Neural cell (in vitro differentiated cells): ENCODE measurements around the gene ORM1. TPM values are rescaled to one million over a fixed set of nuclear protein-coding genes. Genes with fewer than 3 reads are reported as not detected.

ENCODE experiments used
- H2AFZ ChIP-seq: fragments of 200-600, 300-800 bp; sonication (generic), shearing (Covaris generic); 2 replicates; pipeline ENCODE4 v1.6.0; 2014; ENCODE audit warnings: low read depth, mild to moderate bottlenecking, antibody characterized with exemption, low read length, moderate library complexity
- H3F3A ChIP-seq: fragments of 200-600 bp; shearing (Covaris generic); 2 replicates; pipeline ENCODE4 v1.6.1; 2016; ENCODE audit warnings: mild to moderate bottlenecking, moderate library complexity, mixed read lengths, antibody characterized with exemption, low read length; ENCODE audit not compliant: insufficient read depth, poor library complexity, severe bottlenecking
- H3K27ac ChIP-seq: fragments of 200-600, 300-800 bp; sonication (generic), shearing (Covaris generic); 2 replicates; pipeline ENCODE4 v1.5.1; 2014; ENCODE audit warnings: mild to moderate bottlenecking, low read length, moderate library complexity
- H3K27me3 ChIP-seq: fragments of 300-800, 200-600 bp; sonication (generic), shearing (Covaris generic); 2 replicates; pipeline ENCODE4 v1.6.0; 2014; ENCODE audit warnings: mild to moderate bottlenecking, low read depth, low read length, moderate library complexity; ENCODE audit not compliant: insufficient read depth
- H3K36me3 ChIP-seq: fragments of 300-800, 200-600 bp; sonication (generic), shearing (Covaris generic); 2 replicates; pipeline ENCODE4 v1.5.1; 2014; ENCODE audit warnings: mild to moderate bottlenecking, antibody characterized with exemption, low read length, moderate library complexity; ENCODE audit not compliant: insufficient read depth
- H3K4me2 ChIP-seq: fragments of 300-800, 200-600 bp; sonication (generic), shearing (Covaris generic); 2 replicates; pipeline ENCODE4 v1.6.0; 2014; ENCODE audit warnings: mild to moderate bottlenecking, low read length
- H3K4me3 ChIP-seq: fragments of 300-800, 200-600 bp; sonication (generic), shearing (Covaris generic); 2 replicates; pipeline ENCODE4 v1.5.1; 2014; ENCODE audit warnings: mild to moderate bottlenecking, low read length, moderate library complexity
- H3K79me2 ChIP-seq: fragments of 200-600 bp; shearing (Covaris generic); replicated peaks from 2 replicates; pipeline ENCODE4 v1.6.0; 2014; ENCODE audit warnings: mild to moderate bottlenecking, low read length, moderate library complexity; ENCODE audit not compliant: insufficient read depth
- H3K9ac ChIP-seq: fragments of 300-800, 200-600 bp; sonication (generic), shearing (Covaris generic); 2 replicates; pipeline ENCODE4 v1.6.1; 2016; ENCODE audit warnings: mild to moderate bottlenecking, low read length, mixed read lengths
- H3K9me2 ChIP-seq: fragments of 200-600 bp; shearing (Covaris generic); 2 replicates; pipeline ENCODE4 v1.6.1; 2016; ENCODE audit warnings: mild to moderate bottlenecking, low read length, mixed read lengths; ENCODE audit not compliant: insufficient read depth
- H3K9me3 ChIP-seq: fragments of 200-600, 300-800 bp; sonication (generic), shearing (Covaris generic); 2 replicates; pipeline ENCODE4 v1.6.1; 2016; ENCODE audit warnings: mild to moderate bottlenecking, mixed run types, low read length, moderate library complexity, mixed read lengths
- H4K20me1 ChIP-seq: fragments of 200-600 bp; shearing (Covaris generic); 2 replicates; pipeline ENCODE4 v1.6.1; 2016; ENCODE audit warnings: mild to moderate bottlenecking, mixed run types; ENCODE audit not compliant: insufficient read depth
- CTCF ChIP-seq: fragments of 450-650 bp; IDR thresholded peaks from 2 replicates; pipeline ENCODE4 v1.5.1; 2014; ENCODE audit warnings: antibody characterized with exemption, mild to moderate bottlenecking, moderate library complexity; ENCODE audit not compliant: poor library complexity, severe bottlenecking
- EP300 ChIP-seq: fragments of 450-650 bp; conservative IDR thresholded peaks from 2 replicates; pipeline ENCODE4 v1.6.1; 2014; ENCODE audit warnings: antibody characterized with exemption, mild to moderate bottlenecking, moderate library complexity; ENCODE audit not compliant: poor library complexity, severe bottlenecking
- EZH2 ChIP-seq: fragments of 200-600, 300-800 bp; shearing (Covaris generic), sonication (generic); IDR thresholded peaks from 2 replicates; pipeline ENCODE4 v1.6.1; 2014; ENCODE audit warnings: antibody characterized with exemption, low read length, borderline replicate concordance, mild to moderate bottlenecking; ENCODE audit not compliant: insufficient read depth, poor library complexity, severe bottlenecking
- MXI1 ChIP-seq: fragments of 450-650 bp; conservative IDR thresholded peaks from 2 replicates; pipeline ENCODE4 v1.6.1; 2014; ENCODE audit warnings: antibody characterized with exemption, mild to moderate bottlenecking; ENCODE audit not compliant: poor library complexity, severe bottlenecking
- POLR2AphosphoS5 ChIP-seq: IDR thresholded peaks from 2 replicates; pipeline ENCODE4 v1.6.1; 2012
- RAD21 ChIP-seq: fragments of 450-650 bp; conservative IDR thresholded peaks from 2 replicates; pipeline ENCODE4 v1.6.1; 2014; ENCODE audit warnings: antibody characterized with exemption, mild to moderate bottlenecking, moderate library complexity
- REST ChIP-seq: IDR thresholded peaks from 2 replicates; pipeline ENCODE4 v1.6.1; 2012; ENCODE audit warnings: borderline replicate concordance
- SMC3 ChIP-seq: fragments of 450-650 bp; conservative IDR thresholded peaks from 2 replicates; pipeline ENCODE4 v1.6.1; 2014; ENCODE audit warnings: antibody characterized with exemption, mild to moderate bottlenecking, moderate library complexity; ENCODE audit not compliant: poor library complexity
- TAF1 ChIP-seq: IDR thresholded peaks from 2 replicates; pipeline ENCODE4 v1.6.1; 2012; ENCODE audit warnings: low read depth
- polyA plus RNA-seq: library from polyadenylated mRNA; depleted of rRNA; stranded (reverse); fragments of >200 nt; gene quantifications from 2 replicates; pipeline ENCODE4 v1.2.3, GENCODE V29; 2014

Gene ORM1
- polyA plus RNA-seq, 1 donor from 2014 or later = not detected

GRCh38 chr9:114282104-114282485 is 40.8 kb upstream of the ORM1 start (continued):
- TF ChIP-seq CTCF = no peak
- no peak for TF ChIP-seq SMC3

- Histone ChIP-seq H3K79me2 (no peaks in the 10 kb centered on the region), H3K9me3 (no peaks in the 10 kb centered on the region), H3F3A (no peaks in the 10 kb centered on the region), H3K9ac (no peak overlapping the region), H4K20me1 (no peaks in the 10 kb centered on the region), H3K4me3 (no peak overlapping the region), H3K4me2 (no peak overlapping the region), H3K27me3 (no peaks in the 10 kb centered on the region), H3K36me3 (no peaks in the 10 kb centered on the region), H3K9me2 (no peaks in the 10 kb centered on the region), H2AFZ (no peak overlapping the region), H3K27ac (no peak overlapping the region)
- TF ChIP-seq MXI1 (no peak), TAF1 (no peak), POLR2AphosphoS5 (no peak), RAD21 (no peak), EZH2 (no peak), CTCF (no peak), REST (no peak), SMC3 (no peak), EP300 (no peak)
Measured at GRCh38 chr9:114282507-114282906, 40.4 kb upstream of the ORM1 start.

GRCh38 chr9:114282926-114283325 is 40.0 kb upstream of the ORM1 start:
- no peak overlapping the region for H3K9ac ChIP-seq

More at GRCh38 chr9:114282926-114283325, 40.0 kb upstream of the ORM1 start:
- Histone ChIP-seq H3F3A (no peaks in the 10 kb centered on the region), H3K4me2 (no peak overlapping the region), H3K9me3 (no peaks in the 10 kb centered on the region), H3K36me3 (no peaks in the 10 kb centered on the region), H3K4me3 (no peak overlapping the region), H4K20me1 (no peaks in the 10 kb centered on the region), H3K27me3 (no peaks in the 10 kb centered on the region), H3K9me2 (no peaks in the 10 kb centered on the region), H3K79me2 (no peaks in the 10 kb centered on the region), H3K27ac (no peak overlapping the region), H2AFZ (no peak overlapping the region)
- no peak for TF ChIP-seq RAD21
- no peak for TF ChIP-seq REST
- TF ChIP-seq EZH2 = no peak
- TF ChIP-seq MXI1 = no peak
- no peak for TF ChIP-seq CTCF
- no peak for TF ChIP-seq POLR2AphosphoS5
